Measurements from ENCODE around the gene NME4.

DNA sequence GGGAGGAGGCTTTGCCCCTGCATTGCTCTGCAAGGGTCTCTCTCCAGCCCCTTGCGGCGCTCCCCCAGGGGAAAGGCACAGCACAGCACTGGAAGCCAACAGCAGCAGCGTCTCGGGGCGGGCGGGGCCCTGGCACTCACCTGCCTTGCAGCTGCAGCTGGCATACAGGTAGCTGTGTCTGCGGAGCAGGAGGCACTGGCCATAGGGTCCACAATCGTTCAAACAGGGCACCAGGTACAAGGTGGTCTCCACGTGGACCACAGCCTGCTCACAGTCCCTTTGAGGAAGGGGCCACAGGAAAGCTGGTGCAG is 22.4 kb upstream of the NME4 start:
- TF ChIP-seq, protein P1, sequence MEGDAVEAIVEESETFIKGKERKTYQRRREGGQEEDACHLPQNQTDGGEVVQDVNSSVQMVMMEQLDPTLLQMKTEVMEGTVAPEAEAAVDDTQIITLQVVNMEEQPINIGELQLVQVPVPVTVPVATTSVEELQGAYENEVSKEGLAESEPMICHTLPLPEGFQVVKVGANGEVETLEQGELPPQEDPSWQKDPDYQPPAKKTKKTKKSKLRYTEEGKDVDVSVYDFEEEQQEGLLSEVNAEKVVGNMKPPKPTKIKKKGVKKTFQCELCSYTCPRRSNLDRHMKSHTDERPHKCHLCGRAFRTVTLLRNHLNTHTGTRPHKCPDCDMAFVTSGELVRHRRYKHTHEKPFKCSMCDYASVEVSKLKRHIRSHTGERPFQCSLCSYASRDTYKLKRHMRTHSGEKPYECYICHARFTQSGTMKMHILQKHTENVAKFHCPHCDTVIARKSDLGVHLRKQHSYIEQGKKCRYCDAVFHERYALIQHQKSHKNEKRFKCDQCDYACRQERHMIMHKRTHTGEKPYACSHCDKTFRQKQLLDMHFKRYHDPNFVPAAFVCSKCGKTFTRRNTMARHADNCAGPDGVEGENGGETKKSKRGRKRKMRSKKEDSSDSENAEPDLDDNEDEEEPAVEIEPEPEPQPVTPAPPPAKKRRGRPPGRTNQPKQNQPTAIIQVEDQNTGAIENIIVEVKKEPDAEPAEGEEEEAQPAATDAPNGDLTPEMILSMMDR (IDR thresholded peaks at IDR 0.05; ENCODE audit: low read depth, low read length): no peak
- TF ChIP-seq EZH2phosphoT487 (IDR thresholded peaks at IDR 0.05; ENCODE audit: low read depth): no peak
